AG04450 (cell line): ENCODE results near the gene PREB. TPM values are rescaled to one million over a fixed set of nuclear protein-coding genes. Genes with fewer than 3 reads are reported as not detected.

Experiments
- CTCF ChIA-PET: fragments of 300-600, 350-600 bp; formaldehyde crosslinking; extraction: SDS; loops from one replicate; lab custom pipeline; 2022; ENCODE audit warnings: antibody characterized with exemption, inconsistent platforms; lab: Charles Lee
- POLR2A ChIA-PET: fragments of 350-600 bp; formaldehyde crosslinking; extraction: SDS; loops from one replicate; lab custom pipeline; 2021; ENCODE audit warnings: antibody characterized with exemption, inconsistent platforms; lab: Yijun Ruan, JAX
- DNase-seq: peaks from one replicate; pipeline ENCODE4 v3.0.0-alpha.2; 2011; ENCODE audit warnings: low read depth, low spot score
- H3K27ac ChIP-seq: one replicate; pipeline ENCODE4 v1.5.1; 2012; ENCODE audit warnings: low read depth, low read length, control low read depth
- H3K27me3 ChIP-seq: one replicate; pipeline ENCODE4 v1.6.0; 2012; ENCODE audit warnings: low read length; ENCODE audit not compliant: control insufficient read depth, insufficient read depth
- H3K4me3 ChIP-seq: 2 replicates; pipeline ENCODE4 v1.5.1; 2011; ENCODE audit warnings: mild to moderate bottlenecking, low read depth, low read length, control low read depth
- H3K9me3 ChIP-seq: 2 replicates; pipeline ENCODE4 v1.5.1; 2012; ENCODE audit warnings: low read length; ENCODE audit not compliant: control insufficient read depth, insufficient read depth
- polyA plus RNA-seq: library from polyadenylated mRNA; depleted of rRNA; stranded (reverse); fragments of >200 nt; gene quantifications from 2 replicates; pipeline ENCODE4 v1.2.3, GENCODE V29; 2011
- TF ChIP-seq, protein P1 (sequence below): IDR thresholded peaks from 2 replicates; pipeline ENCODE4 v1.5.1; 2011; ENCODE audit warnings: low read depth, low read length, control low read depth, inconsistent platforms

PREB gene
- polyA plus RNA-seq, 1 experiment: 44.9 TPM

GRCh38 chr2:27105981-27106380, 28.5 kb downstream of the PREB start:
- DNase-seq: no peak
- H3K9me3 ChIP-seq: no peaks in the 10 kb centered on the region
- no peak overlapping the region for H3K4me3 ChIP-seq
- H3K27me3 ChIP-seq: peaks cover 28% of the 10 kb centered on the region
- TF ChIP-seq, protein P1, sequence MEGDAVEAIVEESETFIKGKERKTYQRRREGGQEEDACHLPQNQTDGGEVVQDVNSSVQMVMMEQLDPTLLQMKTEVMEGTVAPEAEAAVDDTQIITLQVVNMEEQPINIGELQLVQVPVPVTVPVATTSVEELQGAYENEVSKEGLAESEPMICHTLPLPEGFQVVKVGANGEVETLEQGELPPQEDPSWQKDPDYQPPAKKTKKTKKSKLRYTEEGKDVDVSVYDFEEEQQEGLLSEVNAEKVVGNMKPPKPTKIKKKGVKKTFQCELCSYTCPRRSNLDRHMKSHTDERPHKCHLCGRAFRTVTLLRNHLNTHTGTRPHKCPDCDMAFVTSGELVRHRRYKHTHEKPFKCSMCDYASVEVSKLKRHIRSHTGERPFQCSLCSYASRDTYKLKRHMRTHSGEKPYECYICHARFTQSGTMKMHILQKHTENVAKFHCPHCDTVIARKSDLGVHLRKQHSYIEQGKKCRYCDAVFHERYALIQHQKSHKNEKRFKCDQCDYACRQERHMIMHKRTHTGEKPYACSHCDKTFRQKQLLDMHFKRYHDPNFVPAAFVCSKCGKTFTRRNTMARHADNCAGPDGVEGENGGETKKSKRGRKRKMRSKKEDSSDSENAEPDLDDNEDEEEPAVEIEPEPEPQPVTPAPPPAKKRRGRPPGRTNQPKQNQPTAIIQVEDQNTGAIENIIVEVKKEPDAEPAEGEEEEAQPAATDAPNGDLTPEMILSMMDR: no peak
- no peak overlapping the region for H3K27ac ChIP-seq
- CTCF ChIA-PET: interaction anchor here (0.7 to 1.1 kb wide), 3 partner anchors 173 to 198 kb away, joined by 3 to 4 read pairs (median 3); no protein-coding TSS in a partner anchor
- POLR2A ChIA-PET: interaction anchor here (0.6 kb wide), 1 partner anchor 59 kb away, joined by 3 read pairs; no protein-coding TSS in a partner anchor

- DNase-seq: no peak
- Histone ChIP-seq H3K9me3 (no peaks in the 10 kb centered on the region; the same call in 1 of the 2 replicates), H3K27ac (no peak overlapping the region), H3K4me3 (no peak overlapping the region), H3K27me3 (peaks cover 22% of the 10 kb centered on the region)
- POLR2A ChIA-PET: interaction anchor here (1.2 kb wide), 1 partner anchor 110 kb away, joined by 4 read pairs; the partner anchor contains the start of genes ATRAID and SLC5A6
- CTCF ChIA-PET: interaction anchor here (0.6 to 9.6 kb wide), 5 partner anchors 67 to 202 kb away, joined by 3 to 136 read pairs (median 3); no protein-coding TSS in a partner anchor
- TF ChIP-seq, protein P1: no peak
Measured at GRCh38 chr2:27102329-27102728, 32.1 kb downstream of the PREB start.

DNA sequence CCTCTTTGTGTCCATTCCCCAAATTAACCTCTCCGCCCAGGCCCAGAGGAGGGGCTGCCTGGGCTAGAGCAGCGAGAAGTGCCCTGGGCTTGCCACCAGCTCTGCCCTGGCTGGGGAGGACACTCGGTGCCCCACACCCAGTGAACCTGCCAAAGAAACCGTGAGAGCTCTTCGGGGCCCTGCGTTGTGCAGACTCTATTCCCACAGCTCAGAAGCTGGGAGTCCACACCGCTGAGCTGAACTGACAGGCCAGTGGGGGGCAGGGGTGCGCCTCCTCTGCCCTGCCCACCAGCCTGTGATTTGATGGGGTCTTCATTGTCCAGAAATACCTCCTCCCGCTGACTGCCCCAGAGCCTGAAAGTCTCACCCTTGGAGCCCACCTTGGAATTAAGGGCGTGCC, 34.4 kb downstream of the PREB start:
- POLR2A ChIA-PET: interaction anchor here (0.6 to 0.7 kb wide), 2 partner anchors 40 to 245 kb away, joined by 3 read pairs; no protein-coding TSS in a partner anchor
- H3K9me3 ChIP-seq: no peaks in the 10 kb centered on the region; the same call in 1 of the 2 replicates
- no peak overlapping the region for H3K4me3 ChIP-seq
- peaks cover 14% of the 10 kb centered on the region for H3K27me3 ChIP-seq
- TF ChIP-seq, protein P1: no peak
- CTCF ChIA-PET: interaction anchor here (1.0 to 9.6 kb wide), 7 partner anchors 24 to 204 kb away, joined by 3 to 136 read pairs (median 6); partner anchors contain the start of gene ABHD1
- H3K27ac ChIP-seq: no peak overlapping the region
- DNase-seq: no peak

DNA sequence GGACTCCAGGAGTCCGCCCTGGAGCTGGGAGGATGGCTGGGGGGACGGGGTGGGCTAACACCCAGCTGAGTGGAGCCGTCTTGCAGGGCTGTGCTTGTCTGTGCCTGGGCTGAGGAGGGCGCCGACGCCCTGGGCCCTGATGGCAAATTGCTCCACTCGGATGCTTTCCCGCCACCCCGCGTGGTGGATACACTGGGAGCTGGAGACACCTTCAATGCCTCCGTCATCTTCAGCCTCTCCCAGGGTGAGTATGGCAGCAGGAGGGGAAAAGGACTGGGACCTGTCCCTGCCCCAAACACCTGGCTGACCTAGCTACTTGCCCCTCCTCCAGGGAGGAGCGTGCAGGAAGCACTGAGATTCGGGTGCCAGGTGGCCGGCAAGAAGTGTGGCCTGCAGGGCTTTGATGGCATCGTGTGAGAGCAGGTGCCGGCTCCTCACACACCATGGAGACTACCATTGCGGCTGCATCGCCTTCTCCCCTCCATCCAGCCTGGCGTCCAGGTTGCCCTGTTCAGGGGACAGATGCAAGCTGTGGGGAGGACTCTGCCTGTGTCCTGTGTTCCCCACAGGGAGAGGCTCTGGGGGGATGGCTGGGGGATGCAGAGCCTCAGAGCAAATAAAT, 35.0 kb downstream of the PREB start:
- Histone ChIP-seq H3K27me3 (peaks cover 12% of the 10 kb centered on the region), H3K4me3 (no peak overlapping the region), H3K9me3 (no peaks in the 10 kb centered on the region; the same call in 1 of the 2 replicates), H3K27ac (no peak overlapping the region)
- POLR2A ChIA-PET: interaction anchor here (0.7 kb wide), 1 partner anchor 246 kb away, joined by 3 read pairs; no protein-coding TSS in a partner anchor
- TF ChIP-seq, protein P1: no peak
- CTCF ChIA-PET: interaction anchor here (1.0 to 9.6 kb wide), 8 partner anchors 25 to 205 kb away, joined by 3 to 136 read pairs (median 6); partner anchors contain the start of gene ABHD1
- no peak for DNase-seq

DNA sequence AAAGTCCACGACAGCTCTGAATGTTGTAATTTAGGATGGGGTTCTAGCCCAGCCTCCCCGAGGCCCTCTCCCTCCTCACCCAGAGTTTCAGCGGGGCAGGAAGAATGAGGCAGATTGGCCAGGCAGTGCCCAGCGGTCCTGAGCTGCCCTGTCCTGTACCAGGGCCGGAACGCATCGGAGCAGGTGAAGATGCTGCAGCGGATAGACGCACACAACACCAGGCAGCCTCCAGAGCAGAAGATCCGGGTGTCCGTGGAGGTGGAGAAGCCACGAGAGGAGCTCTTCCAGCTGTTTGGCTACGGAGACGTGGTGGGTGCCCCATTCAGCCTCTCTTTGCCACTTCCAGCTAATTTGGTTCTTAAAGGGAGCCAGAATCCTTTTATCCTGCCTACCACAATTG, 37.1 kb downstream of the PREB start:
- TF ChIP-seq, protein P1: no peak
- H3K4me3 ChIP-seq: no peak overlapping the region
- CTCF ChIA-PET: interaction anchor here (1.0 to 9.6 kb wide), 5 partner anchors 36 to 207 kb away, joined by 3 to 136 read pairs (median 50); no protein-coding TSS in a partner anchor
- no peaks in the 10 kb centered on the region for H3K27me3 ChIP-seq
- H3K9me3 ChIP-seq: no peaks in the 10 kb centered on the region; the same call in 1 of the 2 replicates
- H3K27ac ChIP-seq: no peak overlapping the region
- DNase-seq: no peak
- POLR2A ChIA-PET: no interaction called here
